HG02870 (cell line): ENCODE measurements around the gene LEF1.

ENCODE experiments used
- ATAC-seq: cut with Tn5 transposase; IDR thresholded peaks from one replicate; pipeline ENCODE4 v1.9.1; 2021; ENCODE audit warnings: mild to moderate bottlenecking, moderate library complexity; ENCODE audit not compliant: unreplicated experiment

The LEF1 gene

DNA sequence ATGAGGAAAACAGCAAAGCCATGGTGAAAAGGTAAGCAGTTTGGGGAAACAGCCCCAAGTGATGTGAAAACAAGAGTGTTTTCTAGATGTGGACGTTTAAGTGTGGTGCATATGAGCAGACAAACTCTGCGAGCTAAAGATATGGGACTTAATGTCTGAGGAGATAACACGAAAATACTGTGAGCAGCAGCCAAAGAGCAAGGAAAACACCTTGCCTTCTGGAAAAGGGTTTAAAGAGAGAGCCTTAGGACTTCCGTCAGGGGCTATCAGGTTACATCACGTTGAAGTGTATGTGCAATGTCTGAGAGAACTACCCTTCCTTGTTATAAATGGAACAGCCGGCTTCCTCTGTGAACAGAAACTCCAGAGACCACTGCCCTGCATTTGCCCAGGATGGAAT, 54.2 kb downstream of the LEF1 start:
- ATAC-seq = no peak

DNA sequence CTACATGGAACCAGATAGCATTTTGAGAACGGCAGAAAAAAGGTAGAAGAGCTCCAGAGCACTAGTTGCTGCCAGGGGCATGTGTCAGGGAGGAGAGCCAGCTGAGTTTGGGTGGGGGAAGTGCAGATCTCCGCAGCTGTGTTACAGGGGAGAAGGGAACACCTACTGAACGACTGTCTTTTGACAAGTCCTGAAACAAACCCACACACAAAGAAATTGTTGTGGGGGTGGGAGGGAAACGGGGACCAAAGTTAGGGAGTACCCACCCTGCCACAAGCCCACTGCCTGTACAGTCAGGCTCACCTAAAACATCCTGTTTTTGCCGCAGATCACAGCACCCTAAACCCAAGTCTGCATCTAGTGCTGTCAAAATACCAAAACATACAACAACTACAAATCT, 55.5 kb downstream of the LEF1 start:
- ATAC-seq = no peak

DNA sequence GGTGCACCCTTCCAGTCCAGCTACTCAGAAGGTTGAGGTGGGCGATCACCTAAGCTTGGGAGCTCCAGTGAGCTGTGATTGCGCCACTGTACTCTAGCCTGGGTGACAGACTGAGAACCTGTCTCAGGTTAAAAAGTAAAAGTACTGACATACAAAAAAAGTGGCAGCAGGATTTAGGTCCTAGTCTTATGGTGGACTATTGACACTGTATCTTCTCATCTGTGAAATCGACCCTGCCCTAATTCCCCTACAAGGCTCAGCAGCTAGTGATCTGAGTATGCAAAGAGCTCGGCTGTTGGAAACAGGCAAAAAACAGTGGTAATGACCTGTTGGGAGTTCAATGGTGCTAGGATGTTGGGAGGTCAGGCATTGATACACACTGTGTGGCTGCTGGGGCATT, 57.0 kb downstream of the LEF1 start:
- ATAC-seq = no peak

DNA sequence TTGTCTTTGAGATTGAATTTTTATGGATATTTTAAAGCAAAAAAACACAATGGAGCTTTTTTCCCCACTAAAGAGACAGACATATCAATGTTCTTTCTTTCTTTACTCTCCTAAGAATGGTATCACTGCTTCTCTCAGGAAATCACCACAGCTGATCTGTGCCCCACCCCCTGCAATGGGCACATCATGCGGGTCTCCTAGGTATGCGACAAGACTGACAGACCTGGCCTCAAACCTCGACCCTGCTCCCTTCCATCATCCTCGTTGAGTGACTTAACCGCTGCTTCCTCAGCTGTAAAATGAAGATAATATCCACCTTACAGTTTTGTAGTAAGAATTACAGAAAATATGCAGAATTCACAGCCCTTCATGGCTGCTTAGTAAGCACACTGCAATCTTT, 58.3 kb downstream of the LEF1 start:
- peak; percentile 1 for ATAC-seq

DNA sequence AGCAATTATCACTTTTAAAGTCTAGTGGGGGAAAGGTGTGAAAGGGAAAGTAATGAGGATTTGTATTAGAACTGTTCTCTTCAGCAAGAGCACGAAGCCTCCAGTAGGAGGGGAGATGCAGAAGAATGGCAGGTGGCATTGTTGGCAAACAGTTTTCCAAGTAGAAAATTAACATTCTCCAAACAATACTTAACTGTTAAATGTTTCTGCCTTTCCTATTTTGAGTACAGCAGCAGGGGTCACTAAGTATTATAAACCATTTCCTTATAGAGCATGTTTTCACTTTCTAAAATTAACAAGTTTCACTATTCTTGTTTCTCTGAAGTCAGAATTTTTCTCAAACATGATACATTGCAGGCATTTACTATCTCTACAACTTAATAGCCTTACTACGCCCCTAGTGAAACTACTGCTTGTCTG, 58.7 kb downstream of the LEF1 start:
- peak; percentile 76 for ATAC-seq

DNA sequence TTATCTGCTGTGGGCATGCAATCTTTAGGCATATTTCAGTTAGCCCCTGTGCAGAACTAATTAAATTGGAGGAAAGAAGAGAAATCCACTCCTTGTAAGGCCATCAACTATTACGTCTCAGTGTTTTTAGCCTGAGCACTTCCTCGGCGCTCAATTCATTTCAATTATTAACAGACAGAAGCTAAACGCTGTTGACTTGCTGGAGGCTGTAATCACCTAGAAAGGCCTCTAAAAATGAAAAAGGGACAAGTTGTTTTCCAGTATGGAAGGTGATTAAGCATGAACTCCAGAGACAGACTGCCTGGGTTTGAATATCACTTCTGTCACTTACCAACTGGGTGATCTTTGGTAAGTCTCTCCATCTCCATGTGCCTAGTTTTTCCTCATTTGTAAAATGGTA, 59.6 kb downstream of the LEF1 start:
- no peak for ATAC-seq

DNA sequence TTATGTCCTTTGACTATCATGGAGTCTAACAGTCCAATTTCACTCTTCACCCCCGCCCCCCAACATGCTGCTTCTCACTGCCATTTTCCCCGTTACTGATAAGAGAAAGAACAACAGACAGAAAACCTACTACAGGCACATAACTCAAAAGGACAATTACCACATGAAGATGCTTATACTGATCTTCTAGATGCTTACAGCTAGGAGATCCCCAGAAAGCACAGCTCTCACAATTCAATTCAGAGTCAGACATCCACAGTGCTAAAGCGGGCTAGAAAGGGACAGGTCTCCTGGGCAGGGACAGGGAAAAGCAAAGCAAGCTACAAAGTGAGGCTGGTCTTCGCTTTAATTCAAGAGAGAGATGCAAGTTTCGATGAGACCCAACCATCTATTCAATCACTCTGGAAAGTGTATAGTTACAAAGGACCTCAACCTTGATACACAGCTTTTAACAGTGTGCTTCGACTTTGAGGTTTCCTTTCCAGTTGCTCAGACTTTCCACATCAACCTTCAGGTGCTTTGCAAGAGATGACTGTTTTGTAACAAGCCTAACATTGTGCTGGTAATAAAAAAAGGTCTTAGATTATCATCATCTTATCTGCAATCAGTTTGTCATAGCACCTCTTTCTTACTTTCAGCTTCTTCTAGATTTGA, 60.9 kb downstream of the LEF1 start:
- ATAC-seq = peak; percentile 43

DNA sequence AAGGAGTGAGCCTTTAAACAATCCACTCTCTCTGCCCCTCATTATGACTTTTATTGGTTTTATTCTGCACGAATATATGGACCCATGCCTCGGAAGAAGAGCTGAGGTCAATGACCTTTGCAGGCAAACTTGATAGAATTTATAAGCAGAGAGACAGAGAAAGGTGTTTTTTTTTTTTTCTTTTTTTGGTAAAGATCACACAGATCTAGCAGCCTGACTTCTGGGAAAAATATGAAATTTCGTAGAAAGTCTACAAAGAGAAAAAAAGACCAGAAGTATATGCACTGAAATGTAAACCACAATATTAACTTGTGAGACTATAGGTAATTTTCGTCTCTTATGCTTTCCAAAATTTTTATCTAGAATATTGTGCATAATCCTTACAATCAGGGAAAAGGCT, 61.6 kb downstream of the LEF1 start:
- no peak for ATAC-seq

DNA sequence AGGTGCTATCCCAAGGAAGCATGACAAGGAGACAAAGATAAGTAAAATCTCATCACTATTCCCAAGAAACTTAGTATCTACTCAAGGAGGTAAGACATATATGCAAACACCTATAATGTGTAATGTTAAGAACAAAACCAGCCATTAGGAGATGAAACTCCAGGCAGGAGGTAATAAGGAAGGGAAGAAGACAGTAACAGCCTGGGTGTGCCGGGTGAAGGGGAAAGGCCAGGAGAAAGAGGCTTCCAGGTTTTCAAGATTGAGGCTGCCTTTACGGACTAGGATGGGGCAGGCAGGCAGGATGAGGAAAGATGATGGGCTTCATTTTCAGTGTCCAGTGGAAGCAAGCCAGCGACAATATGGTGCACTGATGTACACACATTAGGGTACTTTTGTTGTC, 62.5 kb downstream of the LEF1 start:
- ATAC-seq = no peak

DNA sequence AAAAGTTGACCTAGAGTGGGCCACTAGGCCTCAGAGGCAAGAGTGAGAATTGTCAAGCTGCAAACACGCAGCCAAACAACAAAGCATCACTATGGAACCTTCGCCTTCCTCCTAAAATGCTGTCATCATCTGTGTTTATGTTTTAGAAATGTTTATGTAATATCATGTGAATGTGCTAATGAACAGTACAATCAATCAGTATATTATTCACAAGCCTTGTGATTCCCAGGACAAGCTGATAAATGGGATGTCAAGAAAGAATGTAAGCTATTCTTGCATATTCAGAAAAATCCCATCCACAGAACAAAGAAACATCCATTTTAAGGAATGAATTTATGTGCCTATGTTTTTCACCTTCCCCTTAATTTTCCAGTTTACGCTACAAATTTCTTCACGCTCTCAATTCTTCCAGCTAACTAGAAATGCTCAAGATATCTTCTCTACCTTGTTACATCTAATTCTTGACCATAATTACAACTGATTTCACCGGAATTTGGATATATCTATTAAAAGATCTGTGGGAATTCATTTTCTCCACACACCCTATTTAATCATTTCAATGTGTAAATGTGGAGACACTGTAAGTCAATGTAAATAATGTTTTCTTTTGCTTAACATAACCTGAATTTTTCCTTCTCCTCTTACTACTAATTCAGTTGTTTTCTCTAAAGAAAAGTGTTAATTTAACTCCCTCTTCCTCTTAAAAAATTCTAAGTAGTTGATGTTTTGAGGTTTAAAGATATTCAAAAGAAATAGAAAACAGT, 65.5 kb downstream of the LEF1 start:
- no peak for ATAC-seq

DNA sequence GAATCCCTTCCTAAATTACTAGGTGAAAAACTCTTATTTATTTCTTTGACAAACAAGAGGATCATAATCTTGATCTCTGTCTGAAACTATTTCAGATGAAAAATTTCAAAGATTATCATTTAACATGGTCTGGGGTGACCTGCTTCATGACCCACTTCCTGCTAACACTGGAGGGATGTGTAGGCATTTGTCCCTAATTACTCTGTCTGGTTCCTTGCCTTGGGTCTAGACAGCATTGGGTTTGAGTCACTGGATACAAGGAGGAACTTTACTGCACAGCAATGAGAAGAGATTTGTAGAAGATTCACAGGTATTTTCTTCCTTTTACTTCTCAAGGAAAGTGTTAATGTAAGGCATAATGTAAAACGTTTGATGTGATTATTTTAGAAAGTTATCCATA, 67.9 kb downstream of the LEF1 start:
- no peak for ATAC-seq

DNA sequence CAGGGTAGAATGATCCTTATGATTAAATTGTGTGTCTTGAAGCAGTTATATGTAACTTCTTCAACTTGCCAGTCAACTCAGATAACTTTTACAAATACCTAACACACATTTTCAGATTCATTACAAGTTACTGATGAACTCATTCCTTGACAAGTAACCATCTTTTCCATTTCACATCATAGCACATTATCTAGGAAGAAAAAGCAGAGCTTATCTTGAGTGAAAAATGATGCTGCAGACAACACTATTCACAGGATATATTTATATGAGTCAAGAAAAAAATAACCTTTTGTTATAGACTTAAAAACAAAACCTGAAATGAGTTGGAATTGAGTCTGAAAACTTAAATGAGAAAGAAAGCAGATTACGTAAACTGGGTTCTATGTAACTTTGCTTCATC, 68.9 kb downstream of the LEF1 start:
- ATAC-seq = no peak

DNA sequence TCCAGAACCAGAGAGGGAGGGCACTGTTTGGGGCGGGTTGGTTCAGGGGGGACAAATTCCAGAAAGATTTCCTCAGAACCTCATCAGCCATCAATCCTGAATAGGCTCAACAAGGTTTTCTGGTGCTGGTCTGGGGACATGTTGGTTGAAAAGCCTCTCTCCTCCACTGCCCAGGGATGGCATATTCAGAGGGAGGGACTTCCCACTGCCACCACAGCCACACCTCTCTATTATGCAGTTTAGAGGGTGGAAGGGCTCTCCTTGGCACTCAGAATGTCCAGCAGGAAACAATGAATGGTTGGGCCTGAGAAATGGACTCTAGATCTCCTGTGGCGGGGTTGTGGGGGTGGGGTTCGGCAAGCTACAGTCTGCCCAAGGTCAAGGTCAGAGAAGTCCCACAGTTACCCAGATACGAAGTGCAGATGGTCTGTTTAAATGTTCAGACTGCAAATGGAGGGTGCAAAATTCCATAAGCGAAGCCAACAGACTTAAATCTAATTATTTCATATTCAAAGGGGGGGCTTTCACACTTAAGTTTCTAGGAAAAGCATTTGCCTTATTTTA, 70.7 kb downstream of the LEF1 start:
- ATAC-seq = no peak

DNA sequence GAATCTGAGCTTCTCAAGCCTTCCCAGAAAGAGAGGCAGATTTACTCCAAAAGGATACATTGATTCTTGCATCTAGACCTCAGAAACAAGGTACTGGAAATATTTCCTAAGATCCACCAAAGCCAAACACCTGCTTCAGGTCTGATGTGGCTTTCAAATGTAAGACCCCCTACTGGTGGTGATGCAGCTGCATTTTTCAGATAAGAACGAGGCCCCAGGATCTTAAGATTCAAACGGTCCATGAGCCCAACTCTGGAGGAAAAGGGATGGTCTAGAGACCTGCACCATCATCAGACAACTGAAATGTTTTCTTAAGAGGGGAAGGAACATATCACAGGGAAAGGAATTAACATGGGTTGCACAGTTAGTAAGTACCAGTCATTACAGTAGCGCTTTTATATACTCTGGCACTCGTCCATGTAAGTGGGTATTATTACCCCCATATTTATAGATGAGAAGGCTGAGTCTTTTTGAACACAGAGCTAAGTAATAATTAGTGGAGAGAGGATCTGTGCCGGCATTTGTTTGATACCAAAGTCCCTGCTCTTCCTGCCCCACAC, 73.7 kb downstream of the LEF1 start:
- no peak for ATAC-seq

DNA sequence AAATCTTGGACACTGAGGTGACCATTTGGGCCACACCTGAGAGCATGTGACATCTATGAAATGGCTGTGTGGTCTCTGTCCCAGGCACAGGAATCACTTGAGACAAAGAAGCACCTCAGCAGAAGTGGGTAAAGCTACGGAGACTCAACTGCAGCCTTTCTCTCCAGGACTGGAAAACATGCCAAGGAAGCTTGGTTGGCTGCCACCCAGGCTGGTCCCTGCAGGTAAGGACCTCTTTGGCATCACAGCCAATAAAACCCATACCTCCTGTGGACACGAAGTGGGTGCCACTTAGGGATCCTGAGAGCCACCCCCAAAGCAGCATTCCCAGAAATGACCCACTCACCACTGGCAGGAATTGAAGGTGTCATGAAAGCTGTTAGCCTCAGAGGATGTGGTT, 74.6 kb downstream of the LEF1 start:
- no peak for ATAC-seq

DNA sequence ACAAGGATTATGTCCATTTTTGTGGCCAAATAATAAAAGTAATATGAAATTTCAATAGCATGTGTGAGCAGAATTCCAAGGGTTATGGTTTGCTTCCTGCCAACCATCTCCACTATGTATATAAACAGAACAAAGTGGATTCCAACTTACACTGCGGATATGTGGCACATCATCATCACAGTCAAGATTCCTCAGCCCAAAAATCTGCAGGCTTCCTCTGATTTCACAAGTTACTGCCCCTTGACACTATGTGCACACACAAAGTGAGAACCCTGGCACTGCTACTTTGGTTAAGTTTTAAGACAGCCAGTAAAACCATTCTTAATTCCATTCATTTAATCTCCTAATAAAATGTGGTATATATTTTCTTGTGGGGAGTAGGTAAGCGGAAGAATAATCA, 76.4 kb downstream of the LEF1 start:
- ATAC-seq = no peak

DNA sequence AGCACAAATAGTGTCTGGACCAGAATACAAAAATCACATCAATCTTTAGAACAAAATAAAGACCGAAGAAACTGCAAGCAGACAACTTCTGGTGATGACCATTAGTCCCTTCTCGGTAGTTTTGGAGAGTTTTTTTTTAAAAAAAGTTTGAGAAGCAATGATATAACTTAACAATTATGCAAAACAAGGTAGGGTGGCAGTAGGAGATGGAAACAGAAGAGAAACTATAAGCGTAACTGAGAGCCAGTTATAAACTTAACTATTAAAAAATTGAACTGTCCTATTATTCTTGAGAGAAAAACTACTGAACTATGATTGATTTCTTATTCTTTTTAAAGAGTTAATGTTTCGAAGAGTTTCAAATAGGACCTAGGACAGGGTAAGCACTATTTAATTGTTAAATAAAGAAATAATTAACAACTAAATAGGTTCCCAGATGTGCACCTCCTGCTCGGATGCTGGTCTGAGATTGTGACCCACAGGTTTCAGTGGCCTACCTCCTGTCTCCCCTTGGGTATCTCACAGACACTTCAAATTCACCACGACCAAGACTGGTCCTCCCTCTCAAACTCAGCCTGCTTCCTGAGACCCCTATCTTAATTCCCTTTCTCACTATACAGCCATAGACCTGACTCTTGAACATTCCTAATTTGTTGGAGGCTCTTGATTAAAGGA, 81.3 kb downstream of the LEF1 start:
- no peak for ATAC-seq

DNA sequence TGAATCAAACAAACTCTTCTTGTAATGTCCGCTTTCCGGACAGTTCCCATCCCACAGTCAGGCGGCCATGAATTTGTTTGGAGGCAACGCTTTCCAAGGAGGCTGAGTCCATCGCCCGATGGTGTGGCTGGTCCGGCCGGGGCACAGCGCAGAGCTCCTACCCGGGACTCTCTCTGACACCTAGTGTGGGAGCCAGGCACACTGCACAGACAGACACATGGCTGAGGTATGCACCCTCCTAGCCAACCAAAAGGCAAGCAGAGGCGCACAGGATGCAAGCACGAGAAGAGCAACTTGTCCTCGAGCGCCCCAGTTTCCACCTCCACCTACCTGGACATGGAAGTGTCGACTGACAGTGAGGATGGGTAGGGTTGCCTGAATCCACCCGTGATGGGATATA, 87.5 kb downstream of the LEF1 start:
- no peak for ATAC-seq

DNA sequence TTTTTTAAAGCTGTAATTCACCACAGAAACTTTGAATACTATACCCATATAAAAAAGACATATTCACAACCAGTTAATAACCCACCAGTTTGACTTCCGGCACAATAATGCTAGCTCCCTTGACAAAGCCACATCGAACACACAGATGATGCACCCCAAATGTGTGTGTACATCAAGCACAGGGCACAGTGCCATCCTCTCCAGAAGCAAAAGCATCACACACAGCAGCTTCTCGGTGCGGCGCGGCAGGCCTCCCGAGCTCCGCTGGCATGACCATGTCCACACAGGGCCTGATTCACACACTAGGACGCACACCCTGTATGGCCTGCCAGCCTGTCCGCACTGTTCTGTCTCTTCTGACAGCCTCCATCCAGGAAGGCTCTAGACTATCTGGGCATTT, 88.0 kb downstream of the LEF1 start:
- no peak for ATAC-seq

DNA sequence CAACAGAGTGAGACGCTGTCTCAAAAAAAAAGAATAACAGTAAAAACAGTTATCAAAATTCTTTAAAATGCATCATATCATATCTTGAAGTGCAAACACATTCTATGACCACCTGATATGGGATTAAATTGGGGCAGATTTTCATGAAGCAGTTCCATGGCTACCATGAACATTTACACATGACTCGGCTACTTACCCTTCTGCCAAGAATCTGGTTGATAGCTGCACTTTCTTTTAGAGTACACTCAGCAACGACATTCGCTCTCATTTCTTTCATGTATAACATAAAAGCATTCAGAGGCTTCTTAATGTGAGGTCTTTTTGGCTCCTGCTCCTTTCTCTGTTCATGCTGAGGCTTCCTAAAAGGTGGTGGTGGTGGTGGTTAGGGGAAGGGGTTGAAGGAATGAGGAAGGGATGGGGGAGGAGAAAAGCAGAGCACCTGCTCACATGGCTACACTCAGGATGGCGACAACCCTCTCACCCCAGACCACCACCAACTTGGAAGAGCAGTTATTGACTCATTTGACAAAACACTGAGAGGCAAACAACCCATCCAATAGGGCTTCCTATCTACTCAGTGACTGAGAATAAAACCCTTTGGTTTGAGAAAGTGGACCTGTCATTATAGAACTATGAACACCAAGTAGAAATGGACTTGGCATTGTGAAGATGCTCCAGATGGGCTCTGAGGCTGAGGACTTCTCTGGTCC, 90.6 kb downstream of the LEF1 start:
- no peak for ATAC-seq

DNA sequence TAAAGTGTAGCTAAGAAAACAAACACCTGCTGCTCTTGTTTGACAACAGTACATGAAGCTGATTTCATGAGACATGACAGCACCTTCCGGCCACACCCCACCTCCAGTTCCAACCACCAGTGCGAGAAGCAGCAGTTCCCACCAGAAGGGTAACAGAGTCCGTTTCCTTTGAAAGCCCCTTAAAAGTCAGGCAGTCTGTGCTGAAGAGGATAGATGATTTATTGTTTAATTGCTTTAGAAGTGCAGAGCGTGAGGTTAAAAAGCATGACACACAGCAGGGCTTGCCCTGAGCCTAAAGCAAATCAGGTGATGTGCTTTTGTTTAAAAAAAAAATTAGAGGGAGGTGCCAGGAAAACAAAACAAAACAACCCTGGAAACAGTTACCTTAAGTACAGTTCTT, 96.4 kb downstream of the LEF1 start:
- ATAC-seq = no peak
